CD14-positive monocyte (primary cell): ENCODE results near the gene CROCC. TPM values are rescaled to one million over a fixed set of nuclear protein-coding genes. Genes with fewer than 3 reads are reported as not detected.

Source experiments
- DNase-seq, 3 donors: peaks; one replicate each; pipeline ENCODE4 v3.0.0-alpha.2; 2011 to 2022
- H2AFZ ChIP-seq: 2 replicates; pipeline ENCODE4 v1.6.0; 2012; ENCODE audit warnings: mild to moderate bottlenecking, low read depth, low read length, inconsistent platforms; ENCODE audit not compliant: insufficient read depth, poor library complexity, severe bottlenecking
- H3K27ac ChIP-seq, 2 donors: 1 replicate in 1 of 2; 2 replicates in 1 of 2; pipeline ENCODE4 v1.5.1; 2012 to 2013; ENCODE audit warnings: low read length in 2 of 2, control low read depth in 1 of 2, inconsistent platforms in 1 of 2, low read depth in 1 of 2, mild to moderate bottlenecking in 1 of 2
- H3K27me3 ChIP-seq, 2 donors: one replicate each; pipeline versions ENCODE4 v1.6.0 to v1.6.1; 2011 to 2013; ENCODE audit warnings: low read length in 2 of 2; ENCODE audit not compliant: control insufficient read depth in 2 of 2, insufficient read depth in 2 of 2
- H3K36me3 ChIP-seq, 2 donors: replicated peaks in 1 of 2; 1 replicate in 1 of 2; 2 replicates in 1 of 2; pipeline versions ENCODE4 v1.5.1 to v1.6.1; 2012 to 2013; ENCODE audit warnings: low read length in 2 of 2, control low read depth in 1 of 2, inconsistent platforms in 1 of 2, mild to moderate bottlenecking in 1 of 2; ENCODE audit not compliant: insufficient read depth in 2 of 2, control insufficient read depth in 1 of 2
- H3K4me1 ChIP-seq, 2 donors: 1 replicate in 1 of 2; 2 replicates in 1 of 2; pipeline versions ENCODE4 v1.5.1 to v1.6.1; 2012 to 2013; ENCODE audit warnings: low read length in 2 of 2, control low read depth in 1 of 2, inconsistent platforms in 1 of 2, mild to moderate bottlenecking in 1 of 2, moderate library complexity in 1 of 2; ENCODE audit not compliant: insufficient read depth in 2 of 2, control insufficient read depth in 1 of 2
- H3K4me2 ChIP-seq: replicated peaks from 2 replicates; pipeline ENCODE3; 2012; ENCODE audit warnings: low read length, moderate library complexity, mild to moderate bottlenecking; ENCODE audit not compliant: poor library complexity, severe bottlenecking; ENCODE audit errors: extremely low read depth
- H3K4me3 ChIP-seq, 3 experiments: fragments of 200-600 bp in 1 of 3; sonication (generic) in 1 of 3; replicated peaks in 1 of 3; 1 replicate in 2 of 3; 2 replicates in 1 of 3; pipeline ENCODE4 v1.5.1; 2011 to 2013; ENCODE audit warnings: low read length in 3 of 3, mild to moderate bottlenecking in 3 of 3, control low read depth in 2 of 3, low read depth in 2 of 3, inconsistent platforms in 1 of 3, moderate library complexity in 1 of 3
- H3K79me2 ChIP-seq: 2 replicates; pipeline ENCODE4 v1.6.0; 2012; ENCODE audit warnings: mild to moderate bottlenecking, control low read depth, inconsistent platforms, low read length, moderate library complexity; ENCODE audit not compliant: insufficient read depth
- H3K9ac ChIP-seq: 2 replicates; pipeline ENCODE4 v1.6.0; 2017; ENCODE audit warnings: low read length, mild to moderate bottlenecking; ENCODE audit not compliant: insufficient read depth, poor library complexity, severe bottlenecking
- H3K9me3 ChIP-seq, 2 donors: replicated peaks in 1 of 2; 1 replicate in 1 of 2; 2 replicates in 1 of 2; pipeline versions ENCODE4 v1.5.1 to v1.6.1; 2012 to 2013; ENCODE audit warnings: low read length in 2 of 2, control low read depth in 1 of 2; ENCODE audit not compliant: control insufficient read depth in 1 of 2, insufficient read depth in 1 of 2
- H4K20me1 ChIP-seq: 2 replicates; pipeline ENCODE4 v1.6.0; 2012; ENCODE audit warnings: mild to moderate bottlenecking, low read length, control low read depth, moderate library complexity; ENCODE audit not compliant: insufficient read depth
- H3K27ac Mint-ChIP-seq, 7 donors: one replicate each; pipeline ENCODE4 v1.8.0; 2020; ENCODE audit warnings: mild to moderate bottlenecking in 7 of 7, mixed read lengths in 7 of 7, moderate library complexity in 6 of 7, inconsistent platforms in 2 of 7
- H3K27me3 Mint-ChIP-seq, 3 donors: one replicate each; pipeline ENCODE4 v1.8.0; 2021 to 2022; ENCODE audit warnings: low read depth in 3 of 3, mild to moderate bottlenecking in 3 of 3, mixed read lengths in 3 of 3, moderate library complexity in 3 of 3, inconsistent platforms in 1 of 3
- H3K36me3 Mint-ChIP-seq, 2 donors: one replicate each; pipeline ENCODE4 v1.8.0; 2020; ENCODE audit warnings: mixed read lengths in 2 of 2, inconsistent platforms in 1 of 2, mild to moderate bottlenecking in 1 of 2
- H3K4me1 Mint-ChIP-seq: one replicate; pipeline ENCODE4 v1.8.0; 2020; ENCODE audit warnings: mild to moderate bottlenecking, mixed read lengths
- H3K4me3 Mint-ChIP-seq, 2 donors: one replicate each; pipeline ENCODE4 v1.8.0; 2020; ENCODE audit warnings: mild to moderate bottlenecking in 2 of 2, mixed read lengths in 2 of 2, moderate library complexity in 1 of 2
- H3K9me3 Mint-ChIP-seq, 7 donors: one replicate each; pipeline ENCODE4 v1.8.0; 2020 to 2022; ENCODE audit warnings: mixed read lengths in 7 of 7, mild to moderate bottlenecking in 6 of 7, moderate library complexity in 6 of 7, inconsistent platforms in 2 of 7
- WGBS: methylation state at CpG from one replicate; pipeline ENCODE4 v1.1.5; 2013; ENCODE audit warnings: missing lambda C conversion rate; ENCODE audit not compliant: insufficient coverage; 5-methylcytosine and 5-hydroxymethylcytosine counted together
- intact Hi-C, 2 donors: fragments of 100-400 bp; cut with micrococcal nuclease; formaldehyde crosslinking; loops; one replicate each; pipeline versions ENCODE4 v1.15.0 to v1.15.1; 2023
- polyA plus RNA-seq, 3 donors: library from polyadenylated mRNA; depleted of rRNA in 1 of 3; unstranded in 2 of 3; stranded (reverse) in 1 of 3; fragments of 300-500 nt in 2 of 3; fragments of >200 nt in 1 of 3; fragmentation: Illumina TruSeq in 2 of 3; gene quantifications; 1 replicate in 2 of 3; 2 replicates in 1 of 3; pipeline ENCODE4 v1.2.3, GENCODE V29; 2012 to 2021
- TF ChIP-seq, protein P1 (sequence below): fragments of 200-600 bp; IDR thresholded peaks from one replicate; pipeline ENCODE4 v1.8.0; 2022; ENCODE audit warnings: antibody characterized with exemption, mild to moderate bottlenecking

The CROCC gene
- polyA plus RNA-seq, 3 donors = 0.21 to 46.1 (median 0.69) TPM

DNA sequence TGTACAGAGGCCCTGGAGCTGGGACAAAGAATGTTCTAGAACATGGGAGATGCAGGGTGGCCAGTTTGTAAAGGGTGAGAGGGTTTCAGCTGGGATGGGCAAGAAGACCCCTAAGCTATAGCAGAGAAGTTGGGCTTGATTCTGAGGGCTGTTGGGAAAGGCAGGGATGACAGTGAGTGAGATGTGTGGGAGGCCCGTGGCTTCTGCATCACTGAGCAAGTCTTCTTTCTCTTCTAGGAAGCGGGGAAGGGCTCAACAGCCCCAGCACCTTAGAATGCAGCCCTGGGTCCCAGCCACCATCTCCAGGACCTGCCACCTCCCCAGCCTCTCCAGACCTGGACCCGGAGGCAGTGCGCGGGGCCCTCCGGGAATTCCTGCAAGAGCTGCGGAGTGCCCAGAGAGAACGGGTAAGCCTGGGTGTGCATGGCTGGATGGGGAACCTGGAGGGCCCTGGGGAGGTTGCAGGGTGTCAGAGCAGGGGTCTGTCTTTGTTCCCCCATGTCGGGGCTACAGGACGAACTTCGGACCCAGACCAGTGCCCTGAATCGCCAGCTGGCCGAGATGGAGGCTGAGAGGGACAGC lies 43.8 kb downstream of the CROCC start:
- no peak overlapping the region for H3K4me2 ChIP-seq
- H3K4me3 ChIP-seq = no peak overlapping the region
- no peaks in the 10 kb centered on the region for H3K9me3 Mint-ChIP-seq
- H3K27ac ChIP-seq = no peak overlapping the region
- peaks cover 0 to 5% (median 2%) of the 10 kb centered on the region in 3 donors for H3K27me3 Mint-ChIP-seq
- H3K36me3 Mint-ChIP-seq = peaks cover 15% of the 10 kb centered on the region in 2 donors
- H3K27ac Mint-ChIP-seq = no peak overlapping the region
- TF ChIP-seq, protein P1, sequence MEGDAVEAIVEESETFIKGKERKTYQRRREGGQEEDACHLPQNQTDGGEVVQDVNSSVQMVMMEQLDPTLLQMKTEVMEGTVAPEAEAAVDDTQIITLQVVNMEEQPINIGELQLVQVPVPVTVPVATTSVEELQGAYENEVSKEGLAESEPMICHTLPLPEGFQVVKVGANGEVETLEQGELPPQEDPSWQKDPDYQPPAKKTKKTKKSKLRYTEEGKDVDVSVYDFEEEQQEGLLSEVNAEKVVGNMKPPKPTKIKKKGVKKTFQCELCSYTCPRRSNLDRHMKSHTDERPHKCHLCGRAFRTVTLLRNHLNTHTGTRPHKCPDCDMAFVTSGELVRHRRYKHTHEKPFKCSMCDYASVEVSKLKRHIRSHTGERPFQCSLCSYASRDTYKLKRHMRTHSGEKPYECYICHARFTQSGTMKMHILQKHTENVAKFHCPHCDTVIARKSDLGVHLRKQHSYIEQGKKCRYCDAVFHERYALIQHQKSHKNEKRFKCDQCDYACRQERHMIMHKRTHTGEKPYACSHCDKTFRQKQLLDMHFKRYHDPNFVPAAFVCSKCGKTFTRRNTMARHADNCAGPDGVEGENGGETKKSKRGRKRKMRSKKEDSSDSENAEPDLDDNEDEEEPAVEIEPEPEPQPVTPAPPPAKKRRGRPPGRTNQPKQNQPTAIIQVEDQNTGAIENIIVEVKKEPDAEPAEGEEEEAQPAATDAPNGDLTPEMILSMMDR = no peak
- no peaks in the 10 kb centered on the region for H3K79me2 ChIP-seq
- H3K4me1 ChIP-seq = peaks cover 4 to 8% of the 10 kb centered on the region in 2 donors
- 96% methylated on average over 7 of the region's 13 CpGs for WGBS
- peaks cover 4% of the 10 kb centered on the region for H3K4me1 Mint-ChIP-seq
- no peaks in the 10 kb centered on the region for H4K20me1 ChIP-seq
- no peaks in the 10 kb centered on the region for H3K9me3 ChIP-seq
- no peak overlapping the region for H2AFZ ChIP-seq
- H3K9ac ChIP-seq = no peak overlapping the region
- peaks cover 4% of the 10 kb centered on the region in 2 donors for H3K36me3 ChIP-seq
- no peaks in the 10 kb centered on the region for H3K27me3 ChIP-seq
- no peak for DNase-seq
- intact Hi-C loops = no loop called here
- H3K4me3 Mint-ChIP-seq = no peak overlapping the region

DNA sequence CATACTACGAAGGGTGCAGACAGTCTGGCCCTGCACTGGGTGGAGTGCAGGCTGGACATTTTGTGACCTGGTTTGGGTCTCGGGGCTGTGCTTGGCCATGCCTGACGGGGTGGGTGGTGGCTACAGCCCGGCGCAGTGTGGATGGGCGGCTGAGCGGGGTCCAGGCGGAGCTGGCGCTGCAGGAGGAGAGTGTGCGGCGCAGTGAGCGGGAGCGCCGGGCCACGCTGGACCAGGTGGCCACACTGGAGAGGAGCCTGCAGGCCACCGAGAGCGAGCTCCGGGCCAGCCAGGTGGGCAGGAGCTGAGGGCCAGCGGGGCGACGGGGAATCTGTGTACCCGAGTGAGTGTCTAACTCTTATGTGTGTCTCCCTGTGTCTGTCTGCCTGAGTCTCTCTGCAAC lies 44.6 kb downstream of the CROCC start:
- TF ChIP-seq, protein P1 = no peak
- H3K79me2 ChIP-seq = no peaks in the 10 kb centered on the region
- no peak overlapping the region for H3K4me2 ChIP-seq
- no peaks in the 10 kb centered on the region for H3K27me3 ChIP-seq
- H3K27ac ChIP-seq = no peak overlapping the region
- no peak overlapping the region for H3K27ac Mint-ChIP-seq
- H3K9me3 ChIP-seq = no peaks in the 10 kb centered on the region
- H3K9ac ChIP-seq = no peak overlapping the region
- H3K9me3 Mint-ChIP-seq = no peaks in the 10 kb centered on the region
- no peaks in the 10 kb centered on the region for H4K20me1 ChIP-seq
- H3K36me3 ChIP-seq = peaks cover 4% of the 10 kb centered on the region in 2 donors
- peaks cover 17% of the 10 kb centered on the region in 2 donors for H3K36me3 Mint-ChIP-seq
- no peak overlapping the region for H2AFZ ChIP-seq
- WGBS = 100% methylated on average over 15 of the region's 22 CpGs
- intact Hi-C loops = no loop called here
- DNase-seq = no peak
- H3K4me3 Mint-ChIP-seq = no peak overlapping the region
- peaks cover 2% of the 10 kb centered on the region for H3K4me1 Mint-ChIP-seq
- H3K27me3 Mint-ChIP-seq = peaks cover 0 to 5% (median 2%) of the 10 kb centered on the region in 3 donors
- H3K4me1 ChIP-seq = peaks cover 0 to 1% of the 10 kb centered on the region in 2 donors
- H3K4me3 ChIP-seq = no peak overlapping the region
